ENCODE data around the gene SLC25A43.
"Not testable (repeated sequence)": the region's sequence is repeated elsewhere in the genome, so short reads cannot be mapped to it uniquely, and the experiment has no call there.

SLC25A43 gene

DNA sequence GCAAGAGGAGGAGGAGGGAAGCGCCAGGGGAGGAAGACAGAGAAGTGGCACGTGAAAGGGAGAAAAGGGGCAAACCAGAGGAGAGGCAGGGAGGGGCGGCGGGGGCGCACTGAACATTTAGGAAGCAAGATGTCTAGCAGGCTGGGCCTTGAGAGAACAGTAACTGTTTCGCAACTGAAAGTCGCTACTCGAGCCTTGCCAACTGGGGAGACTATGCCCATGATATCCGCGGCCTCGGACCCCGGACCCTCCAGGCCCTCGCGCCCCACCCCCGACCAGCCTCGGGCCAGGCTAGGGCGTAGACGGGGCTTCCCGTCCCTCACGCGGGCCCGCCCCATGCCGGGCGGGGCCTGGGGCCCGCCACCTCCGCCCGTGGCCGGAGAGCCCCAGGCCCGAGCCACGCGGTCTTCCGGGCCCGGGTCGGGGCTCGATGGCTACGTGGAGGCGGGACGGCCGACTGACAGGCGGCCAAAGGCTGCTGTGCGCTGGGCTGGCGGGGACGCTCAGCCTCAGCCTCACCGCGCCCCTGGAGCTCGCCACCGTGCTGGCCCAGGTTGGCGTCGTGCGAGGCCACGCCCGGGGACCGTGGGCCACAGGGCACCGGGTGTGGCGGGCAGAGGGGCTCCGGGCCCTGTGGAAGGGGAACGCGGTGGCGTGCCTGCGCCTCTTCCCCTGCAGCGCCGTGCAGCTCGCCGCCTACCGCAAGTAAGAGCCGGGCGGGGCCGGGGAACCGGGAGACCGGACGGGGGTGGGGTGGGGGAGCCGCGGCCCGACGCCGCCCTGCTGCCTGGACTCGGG is at the start of gene SLC25A43:
Gene SLC25A43, plus strand, starts transcription at position 363 of the 798 bp plus-strand sequence. Its CDS starts 68 bp downstream, at position 431.
- DNase-seq (ENCODE audit: low spot score), result peak; percentile 71

DNA sequence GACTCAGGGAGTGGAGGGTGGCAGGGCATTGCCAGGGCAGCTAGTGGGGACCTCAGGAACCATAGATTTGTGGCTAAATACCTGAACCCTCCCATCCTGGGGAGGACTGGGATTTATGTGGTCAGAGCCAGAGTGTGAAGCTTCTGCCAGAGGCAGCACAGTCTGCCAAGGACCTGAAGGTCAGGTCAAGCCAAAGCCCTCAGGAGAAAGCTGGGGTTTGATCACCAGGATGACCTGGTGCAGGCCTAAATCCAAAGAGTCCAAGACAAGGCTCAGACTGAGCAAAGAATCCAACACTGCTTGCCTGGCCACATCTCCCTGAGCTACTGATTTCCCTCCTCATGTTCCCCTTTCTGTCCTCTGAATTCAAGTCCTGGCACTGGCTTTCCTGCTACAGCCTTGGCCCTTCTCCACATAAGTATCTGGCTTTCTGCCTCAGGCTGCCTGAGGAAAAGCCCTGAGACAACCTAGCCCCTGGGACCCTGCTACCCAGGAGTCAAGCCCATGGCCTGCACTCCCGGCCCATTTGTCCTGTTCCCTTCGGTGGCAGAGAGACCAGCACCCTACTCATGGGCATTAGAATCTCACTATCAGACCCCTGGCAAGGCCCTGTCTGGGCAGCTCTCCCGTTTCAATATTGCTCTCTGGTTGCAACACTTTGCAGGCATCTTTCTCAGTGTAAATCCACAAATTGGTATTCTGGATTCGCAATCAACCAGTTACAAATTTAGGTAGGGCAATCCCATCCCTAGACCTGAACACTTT is 39.3 kb upstream of the SLC25A43 start:
- DNase-seq (ENCODE audit: low spot score), result no peak

DNA sequence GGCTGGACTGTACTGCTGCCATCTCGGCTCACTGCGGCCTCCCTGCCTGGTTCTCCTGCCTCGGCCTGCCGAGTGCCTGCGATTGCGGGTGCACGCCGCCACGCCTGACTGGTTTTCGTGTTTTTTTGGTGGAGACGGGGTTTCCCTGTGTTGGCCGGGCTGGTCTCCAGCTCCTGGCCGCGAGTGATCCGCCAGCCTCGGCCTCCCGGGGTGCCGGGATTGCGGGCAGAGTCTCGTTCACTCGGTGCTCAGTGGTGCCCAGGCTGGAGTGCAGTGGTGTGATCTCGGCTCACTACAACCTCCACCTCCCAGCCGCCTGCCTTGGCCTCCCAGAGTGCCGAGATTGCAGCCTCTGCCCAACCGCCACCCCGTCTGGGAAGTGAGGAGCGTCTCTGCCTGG is 37.7 kb upstream of the SLC25A43 start:
- DNase-seq (ENCODE audit: low spot score), result not testable (repeated sequence)

GRCh38 chrX:119362074-119362473 is 37.1 kb upstream of the SLC25A43 start:
- not testable (repeated sequence) for DNase-seq (ENCODE audit: low spot score)

GRCh38 chrX:119363391-119363790 is 35.7 kb upstream of the SLC25A43 start:
- no peak for DNase-seq (ENCODE audit: low spot score)

DNA sequence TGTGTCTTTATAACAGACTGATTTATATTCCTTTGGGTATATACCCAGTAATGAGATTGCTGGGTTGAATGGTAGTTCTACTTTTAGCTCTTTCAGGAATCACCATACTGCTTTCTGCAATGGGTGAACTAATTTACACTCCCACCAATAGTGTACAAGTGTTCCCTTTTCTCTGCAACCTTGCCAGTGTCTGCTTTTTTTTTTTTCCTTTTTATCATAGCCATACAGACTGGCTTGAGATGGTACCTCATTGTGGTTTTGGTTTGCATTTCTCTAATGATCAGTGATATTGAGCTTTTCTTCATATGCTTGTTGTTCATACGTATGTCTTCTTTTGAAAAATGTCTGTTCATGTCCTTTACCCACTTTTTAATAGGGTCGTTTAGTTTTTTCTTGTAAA is 27.3 kb upstream of the SLC25A43 start:
- DNase-seq (ENCODE audit: low spot score), result not testable (repeated sequence)

- DNase-seq (ENCODE audit: low spot score), result no peak
These were observed 24.4 kb upstream of the SLC25A43 start for GRCh38 chrX:119374736-119375135.

DNA sequence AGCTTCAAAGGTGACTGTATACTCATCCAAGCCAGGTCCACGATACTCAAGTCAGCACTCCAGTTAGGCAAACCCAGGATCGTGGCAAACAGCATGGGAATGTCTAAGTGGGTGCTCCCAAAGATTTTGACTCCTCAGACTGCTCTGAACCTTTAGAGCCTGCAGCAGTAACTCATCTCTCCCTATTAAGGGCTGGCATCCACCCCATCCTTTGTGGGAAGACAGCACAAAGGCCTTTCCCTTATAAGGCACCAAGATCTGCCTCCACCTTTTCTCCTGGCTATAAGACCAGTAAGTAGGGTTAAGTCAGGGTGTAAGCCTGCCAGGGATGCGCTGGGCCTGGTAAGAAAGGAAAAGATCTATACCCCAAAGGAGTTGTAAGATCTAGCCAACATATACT is 23.6 kb upstream of the SLC25A43 start:
- DNase-seq (ENCODE audit: low spot score), result no peak

GRCh38 chrX:119376312-119376711 is 22.8 kb upstream of the SLC25A43 start:
- DNase-seq (ENCODE audit: low spot score), result no peak

DNA sequence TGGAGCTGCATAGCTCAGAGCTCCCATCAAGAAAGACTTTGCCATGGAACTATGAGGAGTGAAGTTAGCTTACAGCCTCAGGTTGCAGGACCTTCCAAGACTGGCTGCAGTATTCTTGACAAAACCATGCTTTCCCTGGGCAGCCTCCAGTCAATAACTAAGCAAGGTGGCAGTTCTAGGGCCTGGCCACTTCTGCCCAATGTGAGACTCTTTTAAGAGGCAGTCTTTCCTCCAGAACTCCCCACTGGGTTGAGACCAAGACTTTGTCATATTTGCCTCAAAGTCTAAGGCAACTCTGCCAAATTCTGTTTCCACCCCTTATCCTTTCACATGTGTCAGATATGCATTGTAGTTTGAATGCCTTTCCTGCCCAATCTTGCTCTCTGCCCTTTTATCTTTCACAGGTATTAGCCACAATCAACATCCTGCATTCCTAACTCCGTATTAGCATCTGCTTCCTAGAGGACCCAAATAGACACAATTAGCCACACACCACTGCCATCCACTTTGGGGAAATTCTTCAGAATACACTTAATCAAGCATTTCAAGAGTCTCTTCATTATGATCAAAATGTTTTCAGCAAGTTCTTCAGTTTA is 17.7 kb upstream of the SLC25A43 start:
- no peak for DNase-seq (ENCODE audit: low spot score)

DNA sequence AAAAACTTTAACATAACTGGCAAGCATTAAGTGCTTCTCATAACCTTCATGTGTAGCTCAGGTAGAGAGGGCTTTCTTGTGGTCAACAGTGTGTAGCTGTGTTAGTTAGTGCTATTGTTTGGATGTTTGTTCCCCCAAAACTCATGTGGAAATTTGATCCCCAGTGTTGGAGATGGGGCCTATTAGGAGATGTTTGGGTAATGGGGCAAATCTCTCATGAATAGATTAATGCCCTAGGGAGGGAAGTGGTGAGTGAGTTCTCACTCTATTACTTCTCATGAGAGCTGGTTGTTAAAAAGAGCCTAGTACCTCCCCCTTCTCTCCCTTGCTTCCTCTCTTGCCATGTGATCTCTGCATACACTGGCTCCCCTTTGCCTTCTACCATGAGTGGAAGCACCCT is 16.5 kb upstream of the SLC25A43 start:
- no peak for DNase-seq (ENCODE audit: low spot score)

DNA sequence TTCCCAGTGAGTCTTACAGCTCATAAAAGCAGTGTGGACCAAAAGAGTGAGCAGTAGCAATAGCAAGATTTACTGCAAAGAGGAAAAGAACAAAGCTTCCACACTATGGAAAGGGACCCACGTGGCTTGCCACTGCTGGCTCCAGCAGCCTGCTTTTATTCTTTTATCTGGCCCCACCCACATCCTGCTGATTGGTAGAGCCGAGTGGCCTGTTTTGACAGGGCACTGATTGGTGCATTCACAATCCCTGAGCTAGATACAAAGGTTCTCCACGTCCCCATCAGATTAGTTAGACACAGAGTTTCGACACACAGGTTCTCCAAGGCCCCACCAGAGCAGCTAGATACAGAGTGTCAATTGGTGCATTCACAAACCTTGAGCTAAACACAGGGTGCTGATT is 12.5 kb upstream of the SLC25A43 start:
- DNase-seq (ENCODE audit: low spot score), result not testable (repeated sequence)

DNA sequence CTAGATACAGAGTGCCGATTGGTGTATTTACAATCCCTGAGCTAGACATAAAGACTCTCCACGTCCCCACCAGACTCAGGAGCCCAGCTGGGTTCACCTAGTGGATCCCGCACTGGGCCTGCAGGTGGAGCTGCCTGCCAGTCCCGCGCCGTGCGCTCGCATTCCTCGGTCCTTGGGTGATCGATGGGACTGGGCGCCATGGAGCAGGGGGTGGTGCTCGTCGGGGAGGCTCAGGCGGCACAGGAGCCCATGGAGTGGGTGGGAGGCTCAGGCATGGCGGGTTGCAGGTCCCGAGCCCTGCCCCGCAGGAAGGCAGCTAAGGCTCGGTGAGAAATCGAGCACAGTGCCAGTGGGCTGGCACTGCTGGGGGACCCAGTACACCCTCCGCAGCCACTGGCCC is 11.7 kb upstream of the SLC25A43 start:
- not testable (repeated sequence) for DNase-seq (ENCODE audit: low spot score)

DNA sequence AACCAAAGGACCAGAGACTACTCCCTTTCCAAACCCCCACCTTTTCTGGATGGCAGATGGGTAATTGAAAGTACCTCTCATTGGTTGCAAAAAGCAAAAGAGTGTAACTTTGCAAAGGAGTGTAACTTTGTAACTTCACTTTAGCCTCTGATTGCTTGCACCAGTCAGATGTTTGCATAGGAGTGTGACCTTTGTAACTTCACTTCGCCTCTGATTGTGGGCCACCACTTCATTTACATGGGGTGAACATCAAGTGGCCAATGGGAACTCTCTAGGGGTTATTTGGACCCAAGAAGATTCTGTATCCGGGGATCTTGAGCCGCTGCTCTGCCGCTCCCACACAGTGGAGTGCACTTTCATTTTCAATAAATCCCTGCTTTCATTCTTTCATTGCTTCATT is 9.9 kb upstream of the SLC25A43 start:
- DNase-seq (ENCODE audit: low spot score), result no peak

DNA sequence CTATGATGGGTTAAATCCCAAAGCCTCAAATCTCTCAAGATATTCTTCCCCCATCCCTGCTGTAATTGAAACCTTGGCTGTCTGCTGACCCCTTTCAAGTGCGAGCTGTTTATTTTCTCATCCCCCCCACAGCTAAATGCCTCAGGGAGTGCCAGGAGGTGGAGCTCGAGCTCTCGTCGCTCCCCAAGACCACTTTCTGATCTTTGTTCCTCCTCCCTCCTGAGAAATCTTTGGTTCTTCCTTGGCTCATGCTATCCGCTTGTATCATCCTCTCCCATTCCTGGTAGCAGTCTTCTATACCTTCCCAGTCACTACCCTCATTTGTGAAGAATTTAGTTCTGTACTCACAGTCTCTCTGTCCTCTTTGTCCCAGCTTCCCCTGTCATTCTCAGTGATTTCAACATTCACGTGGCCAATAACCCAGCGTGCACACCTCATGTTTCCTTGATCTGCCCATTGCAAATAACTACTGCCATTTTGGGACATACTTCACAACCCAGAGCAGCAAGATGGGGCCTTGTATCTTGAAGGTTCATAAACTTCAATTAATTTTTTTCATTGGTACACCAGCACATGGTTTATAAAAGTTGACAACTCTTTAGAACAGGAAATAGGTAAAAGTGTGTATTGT is 9.2 kb upstream of the SLC25A43 start:
- DNase-seq (ENCODE audit: low spot score), result peak; percentile 29

DNA sequence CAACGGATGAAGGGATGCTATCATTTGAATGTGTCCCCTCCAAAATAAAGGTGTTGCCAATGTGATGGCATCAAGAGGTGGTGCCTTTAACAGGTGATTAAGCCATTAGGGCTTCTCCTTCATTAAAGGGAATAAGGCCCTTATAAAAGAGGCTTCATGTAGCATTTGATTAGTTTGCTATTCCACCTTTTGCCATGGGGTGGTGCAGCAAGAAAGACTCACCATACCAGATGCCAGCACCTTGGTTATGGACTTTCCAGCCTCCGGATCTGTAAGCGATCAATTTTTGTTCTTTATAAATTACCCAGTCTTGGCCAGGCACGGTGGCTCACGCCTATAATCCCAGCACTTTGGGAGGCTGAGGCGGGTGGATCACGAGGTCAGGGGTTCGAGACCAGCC is 7.9 kb upstream of the SLC25A43 start:
- no peak for DNase-seq (ENCODE audit: low spot score)

DNA sequence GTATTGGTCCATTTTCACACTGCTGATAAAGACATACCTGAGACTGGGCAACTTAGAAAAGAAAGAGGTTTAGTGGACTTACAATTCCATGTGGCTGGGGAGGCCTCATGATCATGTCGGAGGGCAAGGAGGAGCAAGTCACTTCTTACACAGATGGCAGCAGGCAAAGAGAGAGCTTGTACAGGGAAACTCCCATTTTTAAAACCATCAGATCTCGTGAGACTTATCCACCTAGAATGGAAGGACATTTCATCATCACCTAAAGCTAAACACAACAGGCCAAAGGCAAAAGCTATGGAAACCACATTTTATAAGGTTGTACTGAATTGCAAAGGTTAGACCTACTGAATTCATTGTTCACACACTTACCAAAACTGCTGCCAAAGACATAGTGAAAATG is 6.0 kb upstream of the SLC25A43 start:
- no peak for DNase-seq (ENCODE audit: low spot score)

GRCh38 chrX:119398587-119398973 is 556 bp upstream of the SLC25A43 start:
- no peak for DNase-seq (ENCODE audit: low spot score)

GRCh38 chrX:119399772-119400101 is 601 bp downstream of the SLC25A43 start:
- DNase-seq (ENCODE audit: low spot score), result no peak

- DNase-seq (ENCODE audit: low spot score), result no peak
These were observed 2.4 kb downstream of the SLC25A43 start for GRCh38 chrX:119401569-119401968.

- no peak for DNase-seq (ENCODE audit: low spot score)
These were observed 3.5 kb downstream of the SLC25A43 start for GRCh38 chrX:119402588-119402987.

- no peak for DNase-seq (ENCODE audit: low spot score)
These were observed 7.6 kb downstream of the SLC25A43 start for GRCh38 chrX:119406776-119407175.

DNA sequence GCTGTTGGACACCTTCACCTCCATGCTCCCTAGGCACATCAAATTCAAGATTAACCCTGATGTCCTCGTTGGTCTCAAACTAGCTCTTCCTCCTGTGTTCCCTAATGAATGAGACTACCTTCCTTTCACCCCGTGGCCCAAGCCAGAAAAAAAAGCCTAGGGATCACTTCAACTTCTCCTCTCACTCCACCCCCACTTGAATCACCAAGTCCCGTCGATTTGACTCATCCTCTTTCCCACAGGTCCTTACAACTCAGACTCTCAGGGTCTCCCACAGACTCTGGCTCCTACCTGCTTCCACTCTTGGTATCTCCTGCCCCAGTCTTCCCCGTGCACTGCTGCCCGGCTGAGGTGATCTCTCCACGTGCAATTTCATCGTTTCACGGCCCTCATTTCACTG is 8.5 kb downstream of the SLC25A43 start:
- no peak for DNase-seq (ENCODE audit: low spot score)
